Mucosa of descending colon (tissue), 3 donors: ENCODE measurements around the gene HOXA3. TPM values are rescaled to one million over a fixed set of nuclear protein-coding genes. Genes with fewer than 3 reads are reported as not detected.

Experiments
- ATAC-seq: fragments of 200-7000 bp; cut with Tn5 transposase; one replicate; pipeline ENCODE4 v1.9.1; 2020; ENCODE audit warnings: mild to moderate bottlenecking, moderate library complexity
- DNase-seq, 3 donors: peaks; one replicate each; pipeline ENCODE4 v3.0.0-alpha.2; 2020
- H3K36me3 ChIP-seq: fragments of 200-600 bp; one replicate; pipeline ENCODE4 v1.8.0; 2021; ENCODE audit warnings: low read depth, mild to moderate bottlenecking
- H3K4me1 ChIP-seq: fragments of 200-600 bp; one replicate; pipeline ENCODE4 v1.8.0; 2021; ENCODE audit warnings: low read depth, mild to moderate bottlenecking
- H3K4me3 ChIP-seq: fragments of 200-600 bp; one replicate; pipeline ENCODE4 v1.8.0; 2021; ENCODE audit warnings: mild to moderate bottlenecking
- H3K9me3 ChIP-seq: fragments of 200-600 bp; one replicate; pipeline ENCODE4 v1.8.0; 2021; ENCODE audit warnings: mild to moderate bottlenecking
- intact Hi-C, 2 donors: fragments of 100-400 bp; cut with DNase I in 1 of 2; cut with micrococcal nuclease in 1 of 2; formaldehyde crosslinking; loops; one replicate each; pipeline versions ENCODE4 v1.11.0 to v1.11.1; 2022; cut with DNase I, micrococcal nuclease
- total RNA-seq, 3 donors: library from RNA; stranded (reverse); fragmentation: NEBNext Ultra II Directional in 2 of 3; extraction: Animal tissue kit (Norgen Biotek cat#: 25700) in 2 of 3; gene quantifications; one replicate each; pipeline versions ENCODE4 v1.2.1 to v1.2.4, GENCODE V29; 2021 to 2023
- TF ChIP-seq, protein P1 (sequence below): fragments of 200-600 bp; IDR thresholded peaks from one replicate; pipeline ENCODE4 v1.8.0; 2022; ENCODE audit warnings: antibody characterized with exemption, mild to moderate bottlenecking
- donor health status: DM: no; HTN: no; CAD: no; lungs with moderate emphysema.
- donor health status: DM: no; HTN: no; CAD: no.
- donor health status: DM: no; HTN: yes; CAD: no.

The HOXA3 gene
- total RNA-seq, 3 donors from 2014 or later = 19.9 to 38.1 (median 20.5) TPM

GRCh38 chr7:27184337-27185012 lies 32.1 kb upstream of the HOXA3 start:
- TF ChIP-seq, protein P1, sequence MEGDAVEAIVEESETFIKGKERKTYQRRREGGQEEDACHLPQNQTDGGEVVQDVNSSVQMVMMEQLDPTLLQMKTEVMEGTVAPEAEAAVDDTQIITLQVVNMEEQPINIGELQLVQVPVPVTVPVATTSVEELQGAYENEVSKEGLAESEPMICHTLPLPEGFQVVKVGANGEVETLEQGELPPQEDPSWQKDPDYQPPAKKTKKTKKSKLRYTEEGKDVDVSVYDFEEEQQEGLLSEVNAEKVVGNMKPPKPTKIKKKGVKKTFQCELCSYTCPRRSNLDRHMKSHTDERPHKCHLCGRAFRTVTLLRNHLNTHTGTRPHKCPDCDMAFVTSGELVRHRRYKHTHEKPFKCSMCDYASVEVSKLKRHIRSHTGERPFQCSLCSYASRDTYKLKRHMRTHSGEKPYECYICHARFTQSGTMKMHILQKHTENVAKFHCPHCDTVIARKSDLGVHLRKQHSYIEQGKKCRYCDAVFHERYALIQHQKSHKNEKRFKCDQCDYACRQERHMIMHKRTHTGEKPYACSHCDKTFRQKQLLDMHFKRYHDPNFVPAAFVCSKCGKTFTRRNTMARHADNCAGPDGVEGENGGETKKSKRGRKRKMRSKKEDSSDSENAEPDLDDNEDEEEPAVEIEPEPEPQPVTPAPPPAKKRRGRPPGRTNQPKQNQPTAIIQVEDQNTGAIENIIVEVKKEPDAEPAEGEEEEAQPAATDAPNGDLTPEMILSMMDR = no peak
- ATAC-seq (peak; percentile 28), DNase-seq (peak; percentile 73 to 81 (median 76))
- intact Hi-C loops = no loop called here
- no peaks in the 10 kb centered on the region for H3K36me3 ChIP-seq
- peak overlapping the region; percentile 50 for H3K4me3 ChIP-seq
- peaks cover 40% of the 10 kb centered on the region for H3K4me1 ChIP-seq
- H3K9me3 ChIP-seq = no peaks in the 10 kb centered on the region

GRCh38 chr7:27183682-27184336 lies 31.4 kb upstream of the HOXA3 start:
- H3K9me3 ChIP-seq = no peaks in the 10 kb centered on the region
- no peak for ATAC-seq
- no peaks in the 10 kb centered on the region for H3K36me3 ChIP-seq
- DNase-seq = peak in 1 of 3 donors; percentile 56
- peaks cover 34% of the 10 kb centered on the region for H3K4me1 ChIP-seq
- peak overlapping the region; percentile 50 for H3K4me3 ChIP-seq
- TF ChIP-seq, protein P1 = no peak
- intact Hi-C loops = no loop called here

- Histone ChIP-seq H3K9me3 (no peaks in the 10 kb centered on the region), H3K36me3 (no peaks in the 10 kb centered on the region), H3K4me3 (peak overlapping the region; percentile 50), H3K4me1 (peaks cover 32% of the 10 kb centered on the region)
- peak in 2 of 3 donors; percentile 56 to 63 for DNase-seq
- intact Hi-C loops = no loop called here
- no peak for ATAC-seq
- TF ChIP-seq, protein P1 = no peak
These were observed 30.7 kb upstream of the HOXA3 start for GRCh38 chr7:27182861-27183681.

DNA sequence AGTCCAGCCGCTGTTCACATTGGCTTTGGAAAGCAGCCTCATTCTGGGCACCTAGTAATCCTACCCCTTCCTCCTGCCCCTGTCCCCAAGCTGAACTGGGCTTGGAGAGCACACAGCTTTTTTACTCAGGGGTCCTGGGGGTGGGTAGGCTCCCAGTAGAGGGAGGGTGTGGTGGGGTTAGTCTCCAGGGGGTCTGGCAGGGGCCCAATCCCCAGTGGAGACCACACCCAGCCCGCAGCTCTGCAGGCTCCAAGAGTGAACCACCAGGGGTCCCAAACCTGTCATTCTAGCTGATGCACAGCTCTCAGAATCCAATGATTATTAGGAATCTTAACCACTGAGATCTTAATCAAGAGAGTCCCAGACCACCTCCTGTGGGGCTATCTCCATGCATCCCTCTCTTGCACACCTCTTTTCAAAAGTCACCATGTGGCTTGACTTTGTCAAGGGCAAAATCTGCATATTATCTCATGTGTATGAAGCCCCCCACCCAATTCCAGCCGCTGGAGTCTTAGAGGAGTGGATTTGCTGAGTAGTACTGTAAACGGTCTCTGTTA lies 30.0 kb upstream of the HOXA3 start:
- TF ChIP-seq, protein P1 = no peak
- intact Hi-C loops = no loop called here
- H3K36me3 ChIP-seq = no peaks in the 10 kb centered on the region
- H3K4me3 ChIP-seq = no peak overlapping the region
- H3K9me3 ChIP-seq = no peaks in the 10 kb centered on the region
- ATAC-seq (no peak), DNase-seq (peak in 2 of 3 donors; percentile 42 to 44)
- H3K4me1 ChIP-seq = peaks cover 32% of the 10 kb centered on the region

DNA sequence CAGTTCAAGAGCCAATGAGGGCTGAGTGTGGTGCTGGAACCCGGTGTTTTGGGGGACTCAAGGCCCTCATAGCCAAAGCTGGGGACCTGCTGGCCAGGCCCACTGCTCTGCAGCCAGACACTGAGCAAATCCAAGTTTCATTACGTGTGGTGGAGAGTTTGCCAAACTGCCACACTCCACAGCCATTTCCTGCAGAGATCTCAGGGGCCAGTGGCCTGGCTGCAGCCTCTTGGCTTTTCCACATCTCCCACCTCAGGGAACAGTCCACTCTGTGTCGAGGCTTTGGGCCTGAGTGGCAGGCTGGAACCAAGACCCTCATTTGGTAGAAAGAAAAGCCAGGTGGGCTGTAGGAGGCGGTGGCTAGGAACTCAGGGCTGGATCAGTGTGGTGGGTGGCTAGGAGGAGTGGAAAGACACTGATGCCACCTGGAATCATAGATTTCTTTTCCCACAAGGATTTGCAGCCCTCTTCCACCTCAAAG lies 29.5 kb upstream of the HOXA3 start:
- no peak for ATAC-seq
- H3K36me3 ChIP-seq = no peaks in the 10 kb centered on the region
- peak in 2 of 3 donors; percentile 37 to 52 for DNase-seq
- TF ChIP-seq, protein P1 = no peak
- intact Hi-C loops = no loop called here
- no peaks in the 10 kb centered on the region for H3K9me3 ChIP-seq
- no peak overlapping the region for H3K4me3 ChIP-seq
- peaks cover 32% of the 10 kb centered on the region for H3K4me1 ChIP-seq
